D721Med (cell line): ENCODE data around the gene INPP4A.

ENCODE experiments used
- DNase-seq: peaks from one replicate; pipeline ENCODE4 v3.0.0; 2011; ENCODE audit warnings: low spot score; ENCODE audit not compliant: insufficient read length
- FAIRE-seq: peaks from 2 replicates; lab custom pipeline; 2011; peaks lifted over from hg19 to GRCh38; lab: Jason Lieb, UNC
- TF ChIP-seq, protein P1 (sequence below): IDR thresholded peaks from 2 replicates; pipeline ENCODE4 v1.5.1; 2012; ENCODE audit warnings: mild to moderate bottlenecking, control low read depth; ENCODE audit not compliant: insufficient read depth; ENCODE audit errors: missing control alignments

The INPP4A gene

DNA sequence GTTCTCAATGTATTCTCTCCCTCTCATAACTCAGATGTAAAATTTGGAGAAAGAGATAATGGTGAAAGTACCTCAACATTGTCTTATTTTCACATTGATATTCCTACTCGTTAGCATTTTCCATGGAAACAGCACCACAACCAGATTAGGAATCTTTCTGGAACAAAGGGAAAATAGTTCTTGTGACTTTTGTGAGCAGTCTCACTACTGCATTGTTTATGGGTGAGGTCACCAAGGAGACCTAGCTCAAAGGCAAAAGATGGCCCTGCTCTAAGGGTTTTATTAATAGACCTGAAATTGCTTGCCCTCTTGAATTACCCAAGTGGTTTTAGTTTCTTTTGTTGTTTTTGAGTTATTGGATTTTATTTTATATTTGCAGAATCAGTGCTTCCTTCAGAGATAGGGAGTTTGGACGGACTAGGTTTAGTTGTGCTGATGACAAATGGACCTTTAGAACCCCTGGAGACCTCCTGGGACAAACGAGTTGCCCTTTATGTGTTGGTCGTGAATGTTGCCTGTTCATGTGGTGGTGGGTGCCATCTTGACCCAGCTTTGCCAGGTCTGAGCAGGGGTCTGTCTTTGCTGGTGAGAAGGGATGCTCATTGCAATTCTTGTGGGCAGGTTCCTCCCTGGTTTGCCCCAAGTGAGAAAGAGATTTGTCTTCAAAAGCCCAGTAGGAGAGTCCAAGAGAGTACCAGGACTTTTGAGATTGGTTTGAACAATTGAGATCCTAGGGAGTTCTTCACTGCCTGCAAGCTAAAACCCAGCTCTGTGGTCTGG, 58.1 kb downstream of the INPP4A start:
- TF ChIP-seq, protein P1, sequence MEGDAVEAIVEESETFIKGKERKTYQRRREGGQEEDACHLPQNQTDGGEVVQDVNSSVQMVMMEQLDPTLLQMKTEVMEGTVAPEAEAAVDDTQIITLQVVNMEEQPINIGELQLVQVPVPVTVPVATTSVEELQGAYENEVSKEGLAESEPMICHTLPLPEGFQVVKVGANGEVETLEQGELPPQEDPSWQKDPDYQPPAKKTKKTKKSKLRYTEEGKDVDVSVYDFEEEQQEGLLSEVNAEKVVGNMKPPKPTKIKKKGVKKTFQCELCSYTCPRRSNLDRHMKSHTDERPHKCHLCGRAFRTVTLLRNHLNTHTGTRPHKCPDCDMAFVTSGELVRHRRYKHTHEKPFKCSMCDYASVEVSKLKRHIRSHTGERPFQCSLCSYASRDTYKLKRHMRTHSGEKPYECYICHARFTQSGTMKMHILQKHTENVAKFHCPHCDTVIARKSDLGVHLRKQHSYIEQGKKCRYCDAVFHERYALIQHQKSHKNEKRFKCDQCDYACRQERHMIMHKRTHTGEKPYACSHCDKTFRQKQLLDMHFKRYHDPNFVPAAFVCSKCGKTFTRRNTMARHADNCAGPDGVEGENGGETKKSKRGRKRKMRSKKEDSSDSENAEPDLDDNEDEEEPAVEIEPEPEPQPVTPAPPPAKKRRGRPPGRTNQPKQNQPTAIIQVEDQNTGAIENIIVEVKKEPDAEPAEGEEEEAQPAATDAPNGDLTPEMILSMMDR, result no peak
- FAIRE-seq (no peak), DNase-seq (no peak)

DNA sequence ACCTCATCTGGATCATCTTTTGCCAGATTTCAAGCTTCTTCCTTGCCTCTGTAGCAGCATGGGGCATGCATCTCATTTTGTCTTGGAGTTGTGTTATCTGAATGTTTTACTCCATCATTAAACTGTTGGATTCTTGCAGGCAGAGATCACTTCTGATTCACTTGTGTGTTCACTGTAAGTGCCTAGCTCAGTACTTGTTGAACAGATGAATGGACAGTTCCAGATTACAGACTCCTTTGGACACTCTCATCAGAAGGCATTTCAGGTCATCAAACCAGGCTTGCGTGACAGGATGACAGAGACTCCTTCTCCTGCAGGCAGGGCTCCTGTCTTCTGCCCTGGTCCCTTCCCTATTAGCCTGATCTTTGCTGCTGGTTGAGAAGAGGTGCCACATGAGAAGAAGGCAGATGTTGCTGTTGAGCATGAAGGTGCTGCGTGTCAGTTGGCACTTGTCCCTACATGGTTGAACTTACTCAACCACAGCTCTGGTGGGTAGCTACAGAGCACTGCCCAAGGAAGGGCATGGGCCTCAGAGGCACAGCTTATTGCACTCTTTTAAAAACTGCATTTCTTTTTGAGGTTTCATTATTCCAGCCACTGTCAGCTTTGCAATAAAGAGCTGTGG, 58.9 kb downstream of the INPP4A start:
- DNase-seq, result no peak
- TF ChIP-seq, protein P1, result no peak
- no peak for FAIRE-seq

DNA sequence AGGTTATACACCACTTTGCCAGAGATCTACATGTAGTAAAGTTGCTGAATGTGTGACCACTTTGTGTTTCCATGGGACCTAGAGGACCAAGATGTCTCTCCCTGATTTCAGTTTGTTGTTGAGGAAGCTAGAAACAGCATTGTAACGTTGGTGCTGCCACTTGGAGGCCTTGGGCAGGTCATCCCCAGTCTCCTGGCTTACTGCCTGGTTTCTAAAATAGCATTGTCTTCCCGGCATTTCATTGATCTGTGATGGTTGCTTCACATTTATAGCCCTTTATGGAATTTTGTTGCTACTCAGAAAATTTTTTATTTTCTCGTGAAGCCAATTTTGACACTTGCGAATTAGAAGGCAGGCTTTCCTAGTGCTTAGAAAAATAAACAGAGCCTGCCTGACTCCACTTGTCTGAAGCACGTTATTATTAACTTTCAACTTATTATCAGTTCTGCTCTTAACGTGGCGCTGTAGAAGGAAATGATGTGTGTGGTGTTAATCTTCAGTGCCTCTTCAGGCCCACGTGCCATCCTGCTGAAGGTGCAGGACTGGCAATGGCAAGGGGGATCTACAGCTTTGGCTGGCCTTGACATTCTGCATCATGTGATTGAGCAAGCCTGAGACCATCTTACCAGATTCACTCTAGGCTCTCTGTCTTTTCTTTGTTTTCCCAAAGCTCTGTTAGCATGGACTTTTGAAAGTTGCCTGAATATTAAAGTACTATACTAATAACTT, 59.9 kb downstream of the INPP4A start:
- no peak for FAIRE-seq
- DNase-seq, result no peak
- TF ChIP-seq, protein P1, result no peak

DNA sequence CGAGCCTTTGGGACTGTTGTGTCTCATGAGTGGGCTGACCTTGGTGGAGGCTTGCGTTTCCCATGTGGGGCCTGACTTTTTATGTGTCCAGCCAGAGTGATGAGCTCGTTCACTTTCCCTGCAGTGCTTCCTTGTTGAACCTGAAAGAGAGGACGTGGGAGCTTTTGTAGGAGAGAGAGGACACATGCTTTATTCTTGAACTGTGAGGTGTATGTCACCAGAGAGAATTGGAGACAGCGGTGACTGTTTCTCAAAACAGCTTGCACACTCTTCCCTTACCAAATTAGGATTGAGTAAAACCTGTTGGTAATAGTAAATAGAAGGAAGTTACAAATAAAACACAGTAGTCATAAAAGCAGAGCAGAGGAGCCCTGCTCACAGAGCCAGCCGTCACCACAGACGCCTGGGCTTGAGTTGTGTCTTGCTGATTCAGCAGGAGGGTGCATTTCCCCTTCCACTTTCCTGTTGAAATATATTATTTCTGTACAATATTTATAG, 60.7 kb downstream of the INPP4A start:
- DNase-seq (no peak), FAIRE-seq (no peak)
- TF ChIP-seq, protein P1, result no peak

DNA sequence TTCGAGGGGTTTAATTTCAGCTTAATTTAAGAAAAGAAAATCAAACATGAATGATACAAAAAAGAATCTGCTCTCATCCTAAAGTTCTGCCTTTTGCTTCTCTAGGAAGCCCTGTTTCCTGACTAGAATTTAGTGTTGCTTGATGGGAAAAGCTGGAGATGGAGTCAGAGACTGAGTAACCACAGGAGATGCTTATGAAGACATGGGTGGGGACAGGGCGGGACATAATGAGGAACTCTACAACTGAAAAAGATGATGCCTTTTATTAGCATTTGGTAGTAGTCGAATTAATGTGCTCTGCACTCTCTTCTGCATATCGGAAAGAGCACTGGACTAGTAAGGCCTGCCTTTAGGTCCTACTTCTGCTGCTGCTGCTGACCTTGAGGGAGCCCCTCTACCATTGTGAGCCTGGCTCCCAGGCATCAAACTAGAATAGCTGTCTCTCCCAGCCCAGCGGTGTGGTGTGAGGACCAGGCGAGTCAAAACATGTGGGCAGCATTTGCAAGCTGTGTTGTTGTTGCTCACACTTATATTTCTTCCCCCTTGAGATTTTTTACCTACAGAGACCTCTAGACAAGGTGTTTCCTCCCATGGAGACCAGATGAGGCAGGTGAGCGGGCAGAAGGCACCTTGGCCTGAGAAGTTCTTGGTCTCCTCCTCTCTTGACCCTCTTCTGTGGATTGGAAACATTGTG, 61.5 kb downstream of the INPP4A start:
- DNase-seq, result no peak
- FAIRE-seq, result no peak
- TF ChIP-seq, protein P1, result no peak

DNA sequence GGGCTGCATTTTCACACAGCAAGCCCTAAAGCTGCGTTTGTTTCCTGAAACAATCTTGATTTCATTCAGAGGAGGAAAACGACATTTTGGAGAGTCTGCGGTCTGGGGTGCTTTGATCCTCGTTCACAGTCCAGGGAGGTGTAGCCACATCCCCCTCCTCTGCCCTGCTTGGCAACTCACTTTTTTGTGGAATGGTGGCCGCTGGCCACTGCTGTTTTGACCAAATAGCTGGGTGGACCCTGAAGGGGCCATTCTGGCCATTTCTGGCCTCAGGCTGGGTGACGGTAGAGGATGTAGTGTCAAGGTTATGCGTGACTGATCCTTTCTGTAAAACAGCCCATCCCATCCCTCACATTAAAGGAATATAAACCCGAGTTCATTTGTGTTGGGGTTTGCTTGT, 62.2 kb downstream of the INPP4A start:
- TF ChIP-seq, protein P1, result no peak
- DNase-seq (no peak), FAIRE-seq (no peak)
